Bronchial epithelial cell (primary cell): Measurements from ENCODE around the gene MRPL38. TPM values are rescaled to one million over a fixed set of nuclear protein-coding genes. Genes with fewer than 3 reads are reported as not detected.
A peak's percentile ranks its signal among the peaks of the same experiment; 100 is the strongest.

Experiments
- DNase-seq: peaks from one replicate; pipeline ENCODE4 v3.0.0-alpha.2; 2010; ENCODE audit warnings: low read depth
- FAIRE-seq: peaks from 2 replicates; lab custom pipeline; 2011; peaks lifted over from hg19 to GRCh38; lab: Jason Lieb, UNC
- H3K27me3 ChIP-seq: 2 replicates; pipeline ENCODE4 v1.5.1; 2011; ENCODE audit warnings: low read length; ENCODE audit not compliant: control insufficient read depth, insufficient read depth
- H3K36me3 ChIP-seq: 2 replicates; pipeline ENCODE4 v1.5.1; 2011; ENCODE audit warnings: low read length; ENCODE audit not compliant: control insufficient read depth, insufficient read depth
- H3K4me3 ChIP-seq: 2 replicates; pipeline ENCODE4 v1.5.1; 2011; ENCODE audit warnings: mild to moderate bottlenecking, low read depth, low read length, control low read depth
- CTCF ChIP-seq: IDR thresholded peaks from 2 replicates; pipeline ENCODE4 v1.5.1; 2011; ENCODE audit warnings: mild to moderate bottlenecking, moderate library complexity, low read length, control low read depth, inconsistent platforms; ENCODE audit not compliant: insufficient read depth, severe bottlenecking
- total RNA-seq: library from RNA; depleted of rRNA; stranded (reverse); fragments of >200 nt; gene quantifications from 2 replicates; pipeline ENCODE4 v1.2.1, GENCODE V29; 2014

MRPL38 gene
- total RNA-seq, 1 donor from 2014 or later, result 27.4 TPM

GRCh38 chr17:75898791-75899190 is 5.9 kb downstream of the MRPL38 start:
- Histone ChIP-seq H3K4me3 (no peak overlapping the region), H3K27me3 (no peaks in the 10 kb centered on the region), H3K36me3 (peaks cover 19% of the 10 kb centered on the region)
- no peak for FAIRE-seq
- TF ChIP-seq CTCF, result no peak
- no peak for DNase-seq

GRCh38 chr17:75898065-75898464 is 6.6 kb downstream of the MRPL38 start:
- peaks cover 21% of the 10 kb centered on the region for H3K36me3 ChIP-seq
- no peak for FAIRE-seq
- DNase-seq, result no peak
- TF ChIP-seq CTCF, result no peak
- H3K27me3 ChIP-seq, result no peaks in the 10 kb centered on the region
- no peak overlapping the region for H3K4me3 ChIP-seq

GRCh38 chr17:75897160-75898019 is 7.3 kb downstream of the MRPL38 start:
- DNase-seq, result no peak
- no peak for FAIRE-seq
- TF ChIP-seq CTCF, result no peak
- peak overlapping the region; percentile 74 for H3K4me3 ChIP-seq
- H3K36me3 ChIP-seq, result peaks cover 21% of the 10 kb centered on the region
- H3K27me3 ChIP-seq, result no peaks in the 10 kb centered on the region

GRCh38 chr17:75896415-75897159 is 8.1 kb downstream of the MRPL38 start, which contains the start of gene TRIM65:
Gene TRIM65 (minus strand): TSS chr17:75896951. CDS start chr17:75896937, 14 bp downstream.
- Histone ChIP-seq H3K27me3 (no peaks in the 10 kb centered on the region), H3K4me3 (peak within 1 kb of the TSS; percentile 74), H3K36me3 (peaks cover 20% of the 10 kb centered on the region)
- peak; percentile 57 for TF ChIP-seq CTCF
- DNase-seq, result peak; percentile 57
- FAIRE-seq, result no peak

GRCh38 chr17:75895370-75896155 is 9.1 kb downstream of the MRPL38 start:
- Histone ChIP-seq H3K4me3 (peak overlapping the region; percentile 74), H3K36me3 (peaks cover 22% of the 10 kb centered on the region), H3K27me3 (no peaks in the 10 kb centered on the region)
- TF ChIP-seq CTCF, result peak; percentile 19
- DNase-seq, result no peak
- peak; percentile 23 for FAIRE-seq
